Breast epithelium (tissue), 3 donors: ENCODE results near the gene GNE.

Experiments
- CTCF ChIP-seq, 3 donors: fragments of 450-650 bp; IDR thresholded peaks; one replicate each; pipeline ENCODE4 v1.5.1; 2016 to 2017; ENCODE audit warnings: antibody characterized with exemption in 3 of 3, mild to moderate bottlenecking in 3 of 3, moderate library complexity in 3 of 3
- POLR2AphosphoS5 ChIP-seq, 3 donors: sonication (generic); formaldehyde crosslinking; IDR thresholded peaks; one replicate each; pipeline ENCODE4 v1.6.1; 2017; ENCODE audit warnings: antibody characterized with exemption in 3 of 3

GRCh38 chr9:36218011-36218410 lies 40.2 kb downstream of the GNE start:
- TF ChIP-seq CTCF (IDR thresholded peaks at IDR 0.05) (no peak), POLR2AphosphoS5 (IDR thresholded peaks at IDR 0.05) (no peak)
